HL-60 (cell line): Measurements from ENCODE around the gene SMURF1.

Source experiments
- DNase-seq, 2 experiments: peaks; one replicate each; pipeline ENCODE4 v3.0.0-alpha.2; 2010 to 2020; ENCODE audit warnings: low read depth in 1 of 2, low spot score in 1 of 2
- H3K27ac ChIP-seq: fragments of 250-450 bp; sonication (Bioruptor Pico); replicated peaks from 2 replicates; pipeline ENCODE4 v1.5.1; 2020; ENCODE audit warnings: mild to moderate bottlenecking, moderate library complexity
- H3K27me3 ChIP-seq: fragments of 250-450 bp; sonication (Bioruptor Pico); 2 replicates; pipeline ENCODE4 v1.5.1; 2021; ENCODE audit warnings: mild to moderate bottlenecking, moderate library complexity; ENCODE audit not compliant: insufficient read depth, poor library complexity, severe bottlenecking
- H3K4me3 ChIP-seq: replicated peaks from 2 replicates; pipeline ENCODE4 v1.5.1; 2011; ENCODE audit warnings: mild to moderate bottlenecking, control low read depth, low read length; ENCODE audit not compliant: insufficient read depth
- CTCF ChIP-seq: IDR thresholded peaks from one replicate; pipeline ENCODE4 v1.5.1; 2011; ENCODE audit warnings: low read length, control low read depth, inconsistent platforms; ENCODE audit not compliant: insufficient read depth
- GABPA ChIP-seq: IDR thresholded peaks from 2 replicates; pipeline ENCODE4 v1.6.1; 2012; ENCODE audit warnings: low read depth
- POLR2AphosphoS5 ChIP-seq: IDR thresholded peaks from 2 replicates; pipeline ENCODE4 v1.6.1; 2012; ENCODE audit warnings: low read depth
- REST ChIP-seq: IDR thresholded peaks from 2 replicates; pipeline ENCODE4 v1.6.1; 2012; ENCODE audit warnings: low read depth; ENCODE audit not compliant: insufficient replicate concordance
- SPI1 ChIP-seq: IDR thresholded peaks from 2 replicates; pipeline ENCODE4 v1.6.1; 2012; ENCODE audit warnings: low read depth, mild to moderate bottlenecking, borderline replicate concordance

SMURF1 gene

GRCh38 chr7:99038086-99038855 lies 105.6 kb downstream of the SMURF1 start:
- TF ChIP-seq SPI1 (no peak), GABPA (no peak), POLR2AphosphoS5 (no peak), REST (no peak), CTCF (no peak)
- no peak overlapping the region for H3K27ac ChIP-seq
- no peak overlapping the region for H3K4me3 ChIP-seq
- no peak for DNase-seq
- no peaks in the 10 kb centered on the region for H3K27me3 ChIP-seq

- no peak overlapping the region for H3K27ac ChIP-seq
These were observed 106.5 kb downstream of the SMURF1 start for GRCh38 chr7:99037327-99037940.

More at GRCh38 chr7:99037327-99037940, 106.5 kb downstream of the SMURF1 start:
- no peak for DNase-seq
- H3K4me3 ChIP-seq = no peak overlapping the region
- no peaks in the 10 kb centered on the region for H3K27me3 ChIP-seq
- TF ChIP-seq CTCF (no peak), POLR2AphosphoS5 (no peak), SPI1 (no peak), GABPA (no peak), REST (no peak)
